Peyer's patch (tissue), 4 donors: Measurements from ENCODE around the gene HIPK1.

ENCODE experiments used
- POLR2A ChIP-seq, 2 donors: fragments of 450-650 bp; IDR thresholded peaks; one replicate each; pipeline ENCODE4 v1.5.1; 2017; ENCODE audit warnings: antibody characterized with exemption in 2 of 2, mild to moderate bottlenecking in 2 of 2, moderate library complexity in 2 of 2
- TF ChIP-seq, protein P1 (sequence below), 6 experiments: fragments of 450-650 bp in 4 of 6; fragments of 200-600 bp in 2 of 6; sonication (generic) in 1 of 6; IDR thresholded peaks; one replicate each; pipeline ENCODE4 v1.5.1; 2017 to 2019; ENCODE audit warnings: antibody characterized with exemption in 6 of 6, mild to moderate bottlenecking in 3 of 6, moderate library complexity in 1 of 6

DNA sequence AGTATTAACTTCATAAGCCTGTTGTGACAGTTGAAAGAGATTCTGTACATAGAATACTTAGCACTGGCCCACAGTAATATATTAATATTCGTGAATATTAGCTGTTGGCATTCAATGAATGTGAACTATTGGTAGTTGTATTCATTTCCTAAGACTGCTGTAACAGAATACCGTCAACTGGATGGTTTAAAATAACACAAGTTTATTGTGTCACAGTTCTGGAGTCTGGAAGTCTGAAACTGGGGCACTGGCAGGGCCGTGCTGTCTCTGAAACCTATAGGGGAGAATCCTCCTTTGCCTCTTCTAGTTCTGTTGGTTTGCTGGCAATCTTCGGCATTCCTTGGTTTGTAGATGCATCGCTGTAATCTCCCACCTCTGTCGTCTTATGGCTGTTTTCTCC lies 97.7 kb downstream of the HIPK1 start:
- TF ChIP-seq, protein P1, sequence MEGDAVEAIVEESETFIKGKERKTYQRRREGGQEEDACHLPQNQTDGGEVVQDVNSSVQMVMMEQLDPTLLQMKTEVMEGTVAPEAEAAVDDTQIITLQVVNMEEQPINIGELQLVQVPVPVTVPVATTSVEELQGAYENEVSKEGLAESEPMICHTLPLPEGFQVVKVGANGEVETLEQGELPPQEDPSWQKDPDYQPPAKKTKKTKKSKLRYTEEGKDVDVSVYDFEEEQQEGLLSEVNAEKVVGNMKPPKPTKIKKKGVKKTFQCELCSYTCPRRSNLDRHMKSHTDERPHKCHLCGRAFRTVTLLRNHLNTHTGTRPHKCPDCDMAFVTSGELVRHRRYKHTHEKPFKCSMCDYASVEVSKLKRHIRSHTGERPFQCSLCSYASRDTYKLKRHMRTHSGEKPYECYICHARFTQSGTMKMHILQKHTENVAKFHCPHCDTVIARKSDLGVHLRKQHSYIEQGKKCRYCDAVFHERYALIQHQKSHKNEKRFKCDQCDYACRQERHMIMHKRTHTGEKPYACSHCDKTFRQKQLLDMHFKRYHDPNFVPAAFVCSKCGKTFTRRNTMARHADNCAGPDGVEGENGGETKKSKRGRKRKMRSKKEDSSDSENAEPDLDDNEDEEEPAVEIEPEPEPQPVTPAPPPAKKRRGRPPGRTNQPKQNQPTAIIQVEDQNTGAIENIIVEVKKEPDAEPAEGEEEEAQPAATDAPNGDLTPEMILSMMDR (IDR thresholded peaks at IDR 0.05): no peak
- no peak for TF ChIP-seq POLR2A (IDR thresholded peaks at IDR 0.05)
